Measurements from ENCODE around the gene ZNF324B.
"Not testable (repeated sequence)": the region's sequence is repeated elsewhere in the genome, so short reads cannot be mapped to it uniquely, and the experiment has no call there.

The ZNF324B gene

GRCh38 chr19:58480481-58480830, 29.0 kb downstream of the ZNF324B start:
- no peak for DNase-seq (ENCODE audit: low spot score)

GRCh38 chr19:58480831-58481230, 29.4 kb downstream of the ZNF324B start:
- no peak for DNase-seq (ENCODE audit: low spot score)

GRCh38 chr19:58482372-58482771, 30.9 kb downstream of the ZNF324B start:
- no peak for DNase-seq (ENCODE audit: low spot score)

- no peak for DNase-seq (ENCODE audit: low spot score)
Observed at GRCh38 chr19:58483776-58484175, 32.4 kb downstream of the ZNF324B start.

DNA sequence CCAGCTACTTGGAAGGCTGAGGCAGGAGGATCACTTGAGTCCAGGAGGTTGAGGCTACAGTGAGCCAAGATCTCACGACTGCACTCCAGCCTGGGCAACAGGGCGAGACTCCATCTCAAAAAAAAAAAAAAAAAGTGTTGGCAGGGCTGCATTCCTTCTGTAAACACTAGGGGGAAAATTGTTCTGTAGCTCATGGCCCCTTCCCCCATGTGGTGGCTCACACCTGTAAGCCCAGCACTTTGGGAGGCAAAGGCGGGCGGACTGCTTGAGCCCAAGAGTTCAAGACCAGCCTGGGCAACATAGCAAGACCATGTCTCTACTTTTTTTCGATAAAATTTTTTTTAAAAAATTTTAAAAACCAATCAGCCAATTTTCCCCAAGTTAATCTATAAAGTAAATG, 32.9 kb downstream of the ZNF324B start:
- DNase-seq (ENCODE audit: low spot score): not testable (repeated sequence)

GRCh38 chr19:58491393-58491792, 40.0 kb downstream of the ZNF324B start:
- DNase-seq (ENCODE audit: low spot score): no peak

DNA sequence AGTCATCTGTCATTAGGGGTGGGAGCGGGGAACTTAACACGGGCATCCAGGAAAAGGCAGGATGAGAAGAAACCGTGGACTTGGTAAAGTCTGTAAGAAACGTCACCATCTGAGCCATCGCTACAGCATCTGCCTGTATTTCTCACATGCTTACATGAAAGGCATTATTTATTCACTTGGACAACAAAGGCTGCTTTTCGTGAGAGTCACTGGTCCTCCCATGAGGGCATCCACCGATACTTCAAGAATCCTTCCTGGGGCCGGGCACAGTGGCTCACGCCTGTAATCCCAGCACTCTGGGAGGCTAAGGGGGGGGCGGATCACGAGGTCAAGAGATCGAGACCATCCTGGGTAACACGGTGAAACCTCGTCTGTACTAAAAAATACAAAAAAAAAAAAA, 40.8 kb downstream of the ZNF324B start:
- DNase-seq (ENCODE audit: low spot score): no peak

DNA sequence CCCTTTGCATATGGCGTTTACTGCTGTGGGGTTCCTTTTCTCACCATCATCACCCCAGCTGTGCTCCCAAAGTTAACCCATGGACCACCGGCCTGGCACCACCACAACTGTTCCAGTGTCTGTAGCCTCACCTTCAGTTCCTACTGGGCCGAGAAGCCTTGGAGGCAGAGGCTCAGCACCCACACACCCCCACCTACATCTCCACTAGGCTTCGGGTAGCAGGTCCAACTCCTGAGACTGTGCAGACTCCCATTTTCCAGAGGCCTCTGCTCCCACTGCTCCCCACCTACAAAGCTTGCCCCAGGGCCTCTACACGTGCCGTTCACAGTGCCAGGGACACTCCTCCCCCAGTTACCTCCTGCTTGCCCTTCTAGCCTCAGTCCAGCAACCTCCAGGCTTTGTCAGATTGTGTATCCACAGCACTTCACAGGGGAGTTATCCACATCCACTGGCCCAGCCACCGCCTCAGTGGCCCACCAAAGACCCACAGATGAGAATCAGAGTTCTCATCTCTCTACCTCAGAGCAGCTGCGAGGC, 46.3 kb downstream of the ZNF324B start:
- DNase-seq (ENCODE audit: low spot score): no peak

GRCh38 chr19:58498316-58499020, 47.0 kb downstream of the ZNF324B start:
- DNase-seq (ENCODE audit: low spot score): no peak

DNA sequence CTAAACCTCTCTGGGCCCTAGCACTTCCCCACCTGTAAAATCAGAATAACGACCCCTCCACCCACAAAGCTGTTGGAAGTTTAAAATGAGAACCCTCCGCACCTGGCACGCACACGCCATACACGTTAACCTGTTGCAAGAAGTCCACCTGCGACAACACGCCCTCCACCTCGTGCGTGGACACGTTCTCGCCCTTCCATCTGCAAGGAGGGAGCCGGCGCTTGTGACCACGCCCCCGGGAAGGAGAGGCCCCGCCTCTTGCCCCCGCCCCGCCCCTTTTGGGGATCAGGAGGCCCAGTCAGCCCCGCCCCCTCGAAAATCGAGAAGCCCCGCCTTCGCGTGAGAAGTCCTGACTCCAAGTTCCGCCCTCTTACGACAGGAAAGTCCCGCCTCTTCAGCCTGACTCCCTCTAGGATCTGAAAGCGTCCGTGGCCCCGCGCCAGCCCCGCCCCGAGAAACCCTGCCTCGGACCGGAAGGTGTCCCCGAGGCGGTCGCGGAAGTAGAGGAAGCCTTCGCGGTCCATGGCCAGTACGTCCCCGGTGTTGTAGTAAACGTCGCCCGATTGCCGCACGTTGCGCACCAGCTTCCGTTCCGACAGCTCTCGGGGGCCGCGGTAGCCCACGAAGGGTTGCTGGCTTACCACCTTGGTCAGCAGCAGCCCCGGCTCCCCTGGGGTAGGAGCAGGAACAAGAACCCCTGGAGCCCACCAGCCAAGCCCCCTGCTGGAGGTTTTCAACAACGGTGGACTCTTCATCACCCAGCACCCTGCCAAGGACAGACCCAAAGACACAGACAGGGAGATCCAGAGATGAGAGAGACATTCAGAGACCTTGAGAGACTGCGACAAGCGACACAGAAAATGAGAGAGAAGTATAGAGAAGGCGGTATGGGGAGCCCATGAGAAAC, 47.9 kb downstream of the ZNF324B start:
- peak; percentile 98 for DNase-seq (ENCODE audit: low spot score)

DNA sequence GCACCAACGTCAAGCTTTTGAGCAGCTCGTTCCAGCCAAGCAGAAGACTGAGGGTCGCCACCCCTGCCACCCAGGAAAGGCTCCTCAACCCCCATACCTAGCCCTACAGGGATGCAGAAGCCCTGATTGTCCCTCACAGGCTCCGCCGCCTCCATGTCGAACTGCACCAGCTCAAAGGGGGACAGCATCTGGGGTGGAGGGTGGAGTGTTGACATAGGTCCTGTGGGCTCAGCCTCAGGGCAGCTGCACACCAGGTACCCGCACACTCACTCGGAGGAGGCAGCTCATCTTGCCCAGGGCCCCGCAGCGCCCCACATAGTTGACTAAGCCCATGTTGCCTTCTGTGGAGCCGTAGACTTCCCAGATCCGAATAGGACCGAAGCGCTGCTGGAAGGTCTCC, 48.8 kb downstream of the ZNF324B start:
- no peak for DNase-seq (ENCODE audit: low spot score)

All from hematopoietic multipotent progenitor cell treated with erythropoietin and hydrocortisone succinate and interleukin-3 and kit ligand, for 17 days (in vitro differentiated cells).